GM21526 (cell line): ENCODE results near the gene PDE8B.
"Not testable (repeated sequence)": the region's sequence is repeated elsewhere in the genome, so short reads cannot be mapped to it uniquely, and the experiment has no call there.

Experiments
- ATAC-seq: cut with Tn5 transposase; IDR thresholded peaks from one replicate; pipeline ENCODE4 v1.9.1; 2021; ENCODE audit warnings: moderate library complexity; ENCODE audit not compliant: unreplicated experiment, low FRiP score

PDE8B gene

DNA sequence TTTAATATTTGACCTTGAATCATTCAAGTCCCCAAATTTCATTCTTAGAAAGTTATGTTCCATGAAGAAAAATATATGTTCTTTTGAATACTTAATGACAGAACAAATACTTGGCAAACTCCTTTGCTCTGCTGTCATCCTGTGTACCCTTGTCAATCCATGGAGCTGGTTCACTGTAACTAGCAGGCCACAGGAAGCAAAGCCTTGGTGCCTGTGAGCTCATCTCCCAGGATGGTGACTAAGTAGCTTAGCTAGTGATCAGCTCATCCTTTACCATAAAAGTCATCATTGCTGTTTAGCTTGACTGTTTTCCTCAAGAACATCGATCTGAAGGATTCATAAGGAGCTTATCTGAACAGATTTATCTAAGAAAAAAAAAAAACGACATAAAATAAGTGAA lies 216.2 kb downstream of the PDE8B start:
- no peak for ATAC-seq

DNA sequence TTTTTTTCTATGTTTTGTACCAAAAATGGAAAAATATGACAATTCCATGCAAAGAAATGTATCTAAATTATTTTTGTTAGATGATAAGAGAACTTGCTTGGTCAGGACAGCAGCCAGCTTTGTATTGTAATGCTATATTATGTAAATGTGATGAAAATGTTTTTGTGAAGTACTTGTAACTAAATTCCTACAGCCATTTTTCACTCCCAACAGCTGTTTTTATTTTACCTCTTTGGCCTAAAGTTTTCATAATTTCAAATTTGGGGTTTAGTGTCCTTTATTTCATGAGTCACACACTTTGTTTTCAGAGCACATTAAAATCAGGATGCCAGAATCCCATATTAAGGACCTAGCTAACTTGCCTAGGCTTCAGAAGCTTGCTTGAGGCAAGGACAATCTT lies 217.5 kb downstream of the PDE8B start:
- ATAC-seq = no peak

DNA sequence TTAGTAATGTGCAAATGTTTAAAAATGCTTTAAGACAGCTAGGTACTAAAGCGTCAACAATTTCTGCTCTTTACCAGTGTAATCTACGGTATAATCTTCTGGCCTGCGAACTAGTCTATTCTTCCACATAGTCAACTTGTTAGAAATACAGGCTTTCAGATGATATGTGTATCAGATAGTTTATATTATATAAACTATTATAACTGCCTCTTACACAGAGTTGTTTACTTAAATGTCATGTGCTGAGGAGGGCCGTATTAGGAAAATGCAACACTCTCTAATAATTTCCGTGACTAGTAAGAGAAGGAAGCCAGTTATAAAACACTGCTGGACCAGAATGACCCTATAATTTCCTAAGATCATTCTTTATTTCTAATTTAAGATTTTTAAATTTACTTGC lies 218.0 kb downstream of the PDE8B start:
- no peak for ATAC-seq

DNA sequence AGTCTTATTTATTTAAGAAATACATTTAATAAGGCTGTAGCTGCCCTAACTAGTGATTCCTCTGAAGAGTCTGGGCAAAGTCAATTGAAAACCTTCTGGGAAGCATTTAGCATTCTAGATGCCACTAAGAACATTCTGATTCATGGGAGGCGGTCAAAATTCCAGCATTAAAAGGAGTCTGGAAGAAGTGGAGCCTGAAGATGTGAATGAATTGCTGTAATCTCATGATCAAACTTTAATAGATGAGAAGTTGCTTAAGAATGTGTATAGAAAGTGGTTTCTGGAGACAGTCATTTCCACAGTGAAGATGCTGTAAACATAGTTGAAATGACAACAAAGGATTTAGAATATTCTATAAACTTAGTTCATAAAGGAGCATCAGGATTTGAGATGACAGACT lies 220.2 kb downstream of the PDE8B start:
- ATAC-seq = no peak

DNA sequence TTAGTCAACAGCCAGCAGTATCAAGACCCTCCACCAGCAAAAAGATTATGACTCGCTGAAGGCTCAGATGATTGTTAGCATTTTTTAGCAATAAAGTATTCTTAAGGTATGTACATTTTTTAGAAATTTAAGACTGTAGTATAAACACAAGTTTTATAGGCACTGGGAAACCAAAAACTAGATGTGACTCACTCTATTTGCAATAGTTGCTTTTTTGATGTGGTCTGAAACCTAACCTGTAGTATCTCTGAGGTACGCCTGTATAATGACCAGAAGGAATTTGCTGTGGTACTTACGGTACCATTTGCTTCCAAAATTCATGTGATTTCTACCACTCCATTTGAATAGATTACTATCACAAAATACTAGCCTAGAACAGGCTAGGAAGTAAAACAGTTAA lies 220.8 kb downstream of the PDE8B start:
- ATAC-seq = no peak

DNA sequence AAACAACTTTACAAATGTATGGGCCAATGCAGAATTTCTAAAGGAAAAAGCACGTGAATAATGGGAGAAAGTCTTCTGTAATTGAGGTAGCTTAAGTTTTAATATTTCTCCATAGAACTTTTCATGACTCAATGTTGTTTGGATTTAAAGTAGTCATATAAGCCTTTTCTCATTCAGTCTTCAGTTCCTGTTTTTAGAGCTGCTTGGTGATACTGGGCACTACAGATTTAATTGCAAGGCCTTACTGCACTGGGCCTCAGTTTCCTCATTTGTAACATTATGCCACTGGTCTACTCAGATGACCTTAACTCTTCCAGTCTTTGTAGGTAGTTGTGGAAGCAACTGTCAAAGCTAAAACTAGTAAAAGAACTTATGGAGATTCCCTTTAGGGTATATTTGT lies 221.2 kb downstream of the PDE8B start:
- ATAC-seq = no peak

DNA sequence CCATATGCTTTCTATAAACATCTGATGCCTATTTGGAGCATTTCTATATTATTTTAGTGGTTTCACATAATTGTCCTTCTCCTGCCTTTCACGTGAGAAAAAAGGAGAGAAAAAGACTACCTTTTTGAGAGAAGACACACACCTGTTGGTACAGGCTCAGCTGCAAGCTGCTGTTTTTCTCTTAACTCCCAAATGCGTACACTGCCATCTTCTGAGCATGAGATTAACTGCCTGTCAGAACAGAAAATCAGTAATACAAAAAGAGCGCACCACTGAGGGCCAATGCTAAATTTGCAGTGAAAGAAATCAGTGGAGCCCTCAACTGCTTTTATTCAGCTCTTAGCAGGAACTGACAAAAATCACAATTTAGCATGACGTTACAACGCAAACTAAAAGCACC lies 226.7 kb downstream of the PDE8B start:
- ATAC-seq = no peak

DNA sequence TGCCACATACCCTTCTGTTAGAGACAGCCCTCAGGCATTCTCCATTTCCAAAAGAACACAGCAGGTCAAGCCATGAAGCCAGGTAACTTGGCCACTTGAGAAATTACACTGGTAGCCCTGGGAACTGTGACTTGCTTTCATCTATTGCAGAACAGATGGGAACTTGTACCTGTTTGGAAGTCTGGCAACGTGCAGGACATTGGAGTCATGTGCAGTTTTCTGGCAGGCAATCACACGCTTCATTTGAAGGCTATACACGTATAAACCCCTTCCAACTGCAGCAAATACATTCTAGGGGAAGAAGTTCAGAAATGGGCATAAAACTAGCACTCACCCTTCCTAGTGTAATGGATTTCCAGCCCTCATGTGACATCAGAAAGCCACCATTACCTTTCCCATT lies 227.6 kb downstream of the PDE8B start:
- ATAC-seq = no peak

DNA sequence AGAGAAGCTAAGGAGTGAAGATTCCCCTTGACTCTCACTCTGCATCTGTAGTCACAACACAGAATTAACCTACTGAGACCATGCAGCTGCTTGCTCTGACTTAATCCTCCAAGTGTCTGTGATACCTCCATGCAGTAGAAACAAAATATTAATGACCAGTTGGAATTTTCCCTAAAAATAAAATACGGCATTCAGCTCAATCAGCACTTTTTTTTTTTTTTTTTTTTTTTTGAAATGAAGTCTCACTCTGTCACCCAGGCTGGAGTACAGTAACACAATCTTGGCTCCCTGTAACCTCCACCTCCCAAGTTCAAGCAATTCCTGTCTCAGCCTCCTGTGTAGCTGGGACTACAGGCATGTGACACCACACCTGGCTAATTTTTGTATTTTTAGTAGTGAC lies 233.2 kb downstream of the PDE8B start:
- no peak for ATAC-seq

DNA sequence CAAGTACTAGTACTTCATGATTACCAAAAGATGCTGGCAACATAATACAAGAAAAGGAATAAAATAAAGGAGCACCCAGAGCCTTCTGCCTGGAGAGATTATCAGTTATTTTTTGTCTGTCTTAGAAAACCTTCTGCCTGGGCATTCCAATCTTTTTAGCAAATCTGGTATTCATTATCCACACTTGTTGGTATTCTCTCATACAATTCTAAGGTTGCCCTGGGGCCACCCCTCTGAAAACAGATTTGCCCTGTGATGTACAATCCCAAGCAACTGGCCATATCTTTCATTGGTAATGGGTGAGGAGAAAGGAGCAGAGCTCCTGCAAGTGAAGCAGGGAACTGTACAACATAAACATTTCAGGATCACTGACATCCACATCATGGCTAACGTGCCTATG lies 233.9 kb downstream of the PDE8B start:
- ATAC-seq = no peak

DNA sequence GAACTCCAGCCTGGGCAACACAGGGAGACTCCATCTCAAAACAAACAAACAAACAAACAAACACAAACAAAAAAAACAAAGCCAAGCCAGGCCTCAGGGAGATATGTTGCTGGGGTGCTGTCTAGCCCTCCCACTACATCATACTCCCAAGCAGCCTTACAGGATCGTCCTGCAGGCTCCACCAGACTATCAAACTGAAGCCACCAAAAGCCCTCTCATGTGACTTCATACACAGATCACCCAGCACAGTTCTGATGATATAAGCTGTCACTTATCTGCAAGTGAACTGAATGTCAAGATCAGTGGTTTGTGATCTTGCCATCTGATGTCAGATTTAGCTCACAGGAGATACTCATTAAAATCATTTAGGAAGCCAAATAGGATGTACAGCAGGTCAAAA lies 238.4 kb downstream of the PDE8B start:
- ATAC-seq = no peak

DNA sequence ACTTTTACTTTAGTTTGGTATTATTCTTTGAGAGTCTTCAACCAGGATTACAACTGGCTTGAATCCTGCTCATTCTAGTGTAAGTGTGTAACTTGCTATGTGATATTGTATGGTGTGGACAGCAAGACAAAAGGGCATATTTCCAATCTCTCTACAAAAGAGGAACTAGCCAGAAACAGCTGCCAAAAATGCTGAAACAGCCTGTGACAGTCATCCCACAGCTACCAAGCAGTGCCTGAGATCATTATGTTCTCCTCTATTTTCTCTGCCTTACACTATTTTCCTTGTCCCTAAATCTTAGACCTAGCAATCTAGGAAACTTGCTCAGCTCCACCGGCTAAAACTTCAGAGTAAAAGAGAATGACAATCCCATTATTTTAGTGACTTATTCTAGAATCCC lies 238.8 kb downstream of the PDE8B start:
- ATAC-seq = no peak

DNA sequence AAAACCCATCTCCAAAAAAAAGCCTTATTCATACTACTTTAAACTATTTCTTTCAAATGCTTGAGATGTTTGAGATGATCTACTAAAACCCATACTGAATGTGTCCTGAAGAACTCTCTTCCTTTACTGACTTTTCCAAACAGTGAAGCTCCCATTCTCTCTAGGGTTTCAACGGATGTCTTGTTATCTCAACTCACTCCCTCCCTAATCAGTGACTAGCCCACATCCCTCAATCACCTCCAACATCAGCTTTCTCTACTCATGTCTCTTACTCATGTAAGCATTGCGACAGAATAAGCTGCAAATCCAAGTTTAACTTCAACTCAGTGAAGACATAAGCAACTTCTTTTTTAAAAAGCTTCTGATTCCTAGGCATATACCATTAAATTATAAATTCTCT lies 239.5 kb downstream of the PDE8B start:
- no peak for ATAC-seq

DNA sequence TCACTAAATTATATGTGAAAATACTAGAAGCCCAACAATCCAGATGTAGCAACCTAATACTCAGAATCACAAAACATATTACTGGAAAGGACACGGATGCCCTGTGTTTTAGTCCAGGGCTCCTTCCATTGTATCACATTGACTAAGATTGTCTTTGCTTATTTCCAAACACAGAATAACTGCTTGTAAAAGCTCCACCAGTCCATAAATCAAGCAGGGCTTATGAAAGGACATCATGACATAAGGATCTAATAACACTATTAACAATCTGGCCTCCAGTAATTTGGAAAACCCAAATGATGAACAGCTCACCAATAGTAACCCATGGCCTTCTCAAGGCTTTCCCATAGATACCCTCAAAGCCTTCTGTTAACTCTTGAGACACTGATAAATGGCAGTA lies 241.9 kb downstream of the PDE8B start:
- ATAC-seq = no peak

DNA sequence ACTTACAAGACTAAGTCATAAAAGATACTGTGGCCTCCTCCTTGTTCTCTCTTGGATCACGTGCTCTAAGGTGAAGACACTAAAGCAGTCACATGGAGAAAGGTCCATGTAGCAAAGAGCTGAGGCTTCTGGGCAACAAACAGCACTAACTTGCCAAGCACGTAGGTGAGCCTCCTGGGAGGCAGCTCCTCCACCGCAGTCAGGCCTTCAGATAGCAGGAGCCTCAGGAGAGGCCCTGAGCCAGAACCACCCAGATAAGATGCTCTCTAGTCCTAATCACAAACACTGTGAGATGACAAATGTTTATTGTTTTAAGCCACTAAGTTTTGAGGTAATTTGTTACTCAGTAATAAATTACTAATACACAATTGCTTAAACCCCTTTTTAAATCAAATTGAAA lies 243.6 kb downstream of the PDE8B start:
- ATAC-seq = no peak

DNA sequence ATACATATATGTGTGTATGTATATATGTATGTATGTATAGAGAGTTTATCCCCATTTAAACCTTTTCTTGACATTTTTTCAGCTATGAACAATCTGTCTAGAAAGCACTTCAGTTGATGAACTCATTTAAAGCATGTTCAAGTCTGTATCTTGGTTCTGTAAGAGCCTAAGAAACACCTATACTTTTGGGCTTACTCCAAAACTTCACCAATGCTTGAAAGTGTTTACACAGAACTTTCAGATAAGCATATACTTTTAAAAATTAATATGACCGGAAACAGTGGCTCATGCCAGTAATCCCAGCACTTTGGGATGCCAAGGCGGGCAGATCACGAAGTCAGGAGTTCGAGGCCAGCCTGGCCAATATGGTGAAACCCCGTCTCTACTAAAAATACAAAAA lies 250.8 kb downstream of the PDE8B start:
- no peak for ATAC-seq

DNA sequence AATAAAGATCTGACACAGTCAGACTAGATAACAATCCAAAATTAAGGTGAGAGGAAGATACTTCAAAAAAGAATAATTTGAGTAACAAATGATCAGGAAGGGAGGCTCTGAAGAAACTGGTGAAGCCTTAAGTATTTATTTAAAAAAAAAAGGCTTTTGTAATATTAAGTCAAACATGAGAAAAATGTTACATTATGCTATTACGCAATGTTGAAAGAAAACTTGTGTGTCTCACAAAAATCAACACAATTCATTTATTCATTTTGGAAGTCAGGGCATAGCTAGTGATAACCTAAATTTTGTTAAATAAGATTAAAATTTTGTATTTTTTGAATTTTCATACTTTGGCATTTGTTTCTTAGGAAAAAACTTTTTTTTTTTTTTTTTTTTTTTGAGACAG lies 253.4 kb downstream of the PDE8B start:
- no peak for ATAC-seq

DNA sequence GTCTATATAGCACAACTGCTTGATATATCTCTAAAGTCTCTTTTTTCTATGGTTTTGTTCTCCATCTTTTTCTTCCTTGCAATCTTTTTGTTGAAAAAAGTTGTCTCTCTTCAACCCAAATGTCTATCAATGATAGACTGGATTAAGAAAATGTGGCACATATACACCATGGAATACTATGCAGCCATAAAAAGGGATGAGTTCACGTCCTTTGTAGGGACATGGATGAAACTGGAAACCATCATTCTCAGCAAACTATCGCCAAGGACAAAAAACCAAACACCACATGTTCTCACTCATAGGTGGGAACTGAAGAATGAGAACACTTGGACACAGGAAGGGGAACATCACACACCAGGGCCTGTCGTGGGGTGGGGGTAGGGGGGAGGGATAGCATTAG lies 258.4 kb downstream of the PDE8B start:
- ATAC-seq = not testable (repeated sequence)

DNA sequence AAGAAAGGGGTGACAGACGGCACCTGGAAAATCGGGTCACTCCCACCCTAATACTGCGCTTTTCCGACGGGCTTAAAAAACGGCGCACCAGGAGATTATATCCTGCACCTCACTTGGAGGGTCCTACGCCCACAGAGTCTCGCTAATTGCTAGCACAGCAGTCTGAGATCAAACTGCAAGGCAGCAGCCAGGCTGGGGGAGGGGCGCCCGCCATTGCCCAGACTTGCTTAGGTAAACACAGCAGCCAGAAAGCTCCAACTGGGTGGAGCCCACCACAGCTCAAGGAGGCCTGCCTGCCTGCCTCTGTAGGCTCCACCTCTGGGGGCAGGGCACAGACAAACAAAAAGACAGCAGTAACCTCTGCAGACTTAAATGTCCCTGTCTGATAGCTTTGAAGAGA lies 264.6 kb downstream of the PDE8B start:
- ATAC-seq = not testable (repeated sequence)
